ENCODE results near the gene PEX11A. TPM values are rescaled to one million over a fixed set of nuclear protein-coding genes. Genes with fewer than 3 reads are reported as not detected.

Gene PEX11A
- total and polyA plus RNA-seq, 2 donors (not counting 1 experiment from before 2014, with no cell fraction given): 0.78 to 2.4 TPM

Small RNAs within 50 kb of the gene (small RNA-seq; reads per million reads assigned to genes)
- not detected for gene RNU6-132P (ENCODE audit: insufficient read length, low read depth, low replicate concordance)

Other genes starting within 250 kb of the PEX11A start
- gene RHCG, start 194.2 kb downstream of the PEX11A start, total RNA-seq: not detected in 2 replicates
- not detected in 2 replicates for gene RHCG, start 194.2 kb downstream of the PEX11A start, polyA plus RNA-seq
- gene TICRR, start 115.3 kb downstream of the PEX11A start, total RNA-seq: 0.05 TPM in 1 of 2 replicates, not detected in the other
- gene TICRR, start 115.3 kb downstream of the PEX11A start, polyA plus RNA-seq: 0.07 and 0.13 TPM in 2 replicates
- gene KIF7, start 35.3 kb downstream of the PEX11A start, total RNA-seq: not detected in 2 replicates
- gene KIF7, start 35.3 kb downstream of the PEX11A start, polyA plus RNA-seq: not detected in 2 replicates
- 0.53 and 1.2 TPM in 2 replicates for gene PLIN1, start 11.4 kb downstream of the PEX11A start, total RNA-seq
- gene PLIN1, start 11.4 kb downstream of the PEX11A start, polyA plus RNA-seq: 0.29 and 0.97 TPM in 2 replicates
- gene WDR93, start 57 bp upstream of the PEX11A start, total RNA-seq: 0.12 and 0.29 TPM in 2 replicates
- gene WDR93, start 57 bp upstream of the PEX11A start, polyA plus RNA-seq: 0.06 TPM in 1 of 2 replicates, not detected in the other
- 0.49 and 0.51 TPM in 2 replicates for gene MESP1, start 60.5 kb upstream of the PEX11A start, total RNA-seq
- 0.25 and 0.43 TPM in 2 replicates for gene MESP1, start 60.5 kb upstream of the PEX11A start, polyA plus RNA-seq
- gene MESP2, start 85.6 kb upstream of the PEX11A start, total RNA-seq: not detected in 2 replicates
- gene MESP2, start 85.6 kb upstream of the PEX11A start, polyA plus RNA-seq: 0.19 TPM in 1 of 2 replicates, not detected in the other
- gene ANPEP, start 124.1 kb upstream of the PEX11A start, total RNA-seq: 1.00 and 2.0 TPM in 2 replicates
- 1.2 and 3.4 TPM in 2 replicates for gene ANPEP, start 124.1 kb upstream of the PEX11A start, polyA plus RNA-seq
- gene AP3S2, start 203.2 kb upstream of the PEX11A start, total RNA-seq: 32.3 and 43.1 TPM in 2 replicates
- 11.3 and 13.6 TPM in 2 replicates for gene AP3S2, start 203.2 kb upstream of the PEX11A start, polyA plus RNA-seq
- 0.10 TPM in 1 of 2 replicates, not detected in the other for gene ARPIN, start 222.2 kb upstream of the PEX11A start, total RNA-seq
- gene ARPIN, start 222.2 kb upstream of the PEX11A start, polyA plus RNA-seq: 0.09 and 0.10 TPM in 2 replicates